ENCODE measurements around the gene BCAS3.

Gene BCAS3

DNA sequence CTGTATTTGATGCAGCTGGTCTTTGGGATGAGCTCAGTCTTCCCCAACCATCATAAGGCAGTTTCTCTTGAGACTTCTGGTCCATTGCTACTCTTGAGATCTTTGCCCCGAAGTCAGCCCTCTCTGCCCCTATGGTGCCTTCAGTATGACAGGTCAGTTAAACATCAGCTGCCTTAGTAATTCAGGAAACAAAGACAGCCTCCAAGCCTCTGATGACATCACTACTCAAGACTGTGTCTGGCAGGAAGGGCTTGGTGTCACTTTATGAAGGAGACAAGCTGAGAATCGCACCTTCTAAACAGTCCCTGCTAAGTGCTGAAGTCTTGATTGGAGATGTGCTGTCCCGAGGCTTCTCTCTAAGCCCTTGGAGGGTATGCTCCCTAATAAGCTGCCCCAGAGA, 617.1 kb downstream of the BCAS3 start:
- no peak for DNase-seq (ENCODE audit: low read depth)

DNA sequence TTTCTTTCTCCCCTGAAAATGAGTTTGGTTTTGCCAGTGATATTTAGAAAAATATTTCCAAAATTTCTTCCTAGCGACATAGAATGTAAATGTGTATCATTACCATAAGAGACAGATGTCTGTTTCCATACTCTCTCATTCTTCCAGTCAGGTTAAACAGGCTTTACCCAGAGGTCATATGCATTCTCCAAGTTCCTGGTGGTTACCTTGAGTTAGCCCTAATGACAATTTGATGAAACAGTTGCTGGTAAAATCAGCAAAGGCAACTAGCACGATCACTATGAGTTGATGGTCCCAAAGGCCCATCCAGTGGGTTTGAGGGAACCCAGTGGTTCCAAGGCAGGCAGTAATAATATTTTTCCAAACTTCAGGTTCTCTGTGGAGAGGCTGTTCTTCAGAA, 618.4 kb downstream of the BCAS3 start:
- DNase-seq (ENCODE audit: low read depth): no peak

- DNase-seq (ENCODE audit: low read depth): no peak
Observed at GRCh38 chr17:61299517-61300513, 622.2 kb downstream of the BCAS3 start.

DNA sequence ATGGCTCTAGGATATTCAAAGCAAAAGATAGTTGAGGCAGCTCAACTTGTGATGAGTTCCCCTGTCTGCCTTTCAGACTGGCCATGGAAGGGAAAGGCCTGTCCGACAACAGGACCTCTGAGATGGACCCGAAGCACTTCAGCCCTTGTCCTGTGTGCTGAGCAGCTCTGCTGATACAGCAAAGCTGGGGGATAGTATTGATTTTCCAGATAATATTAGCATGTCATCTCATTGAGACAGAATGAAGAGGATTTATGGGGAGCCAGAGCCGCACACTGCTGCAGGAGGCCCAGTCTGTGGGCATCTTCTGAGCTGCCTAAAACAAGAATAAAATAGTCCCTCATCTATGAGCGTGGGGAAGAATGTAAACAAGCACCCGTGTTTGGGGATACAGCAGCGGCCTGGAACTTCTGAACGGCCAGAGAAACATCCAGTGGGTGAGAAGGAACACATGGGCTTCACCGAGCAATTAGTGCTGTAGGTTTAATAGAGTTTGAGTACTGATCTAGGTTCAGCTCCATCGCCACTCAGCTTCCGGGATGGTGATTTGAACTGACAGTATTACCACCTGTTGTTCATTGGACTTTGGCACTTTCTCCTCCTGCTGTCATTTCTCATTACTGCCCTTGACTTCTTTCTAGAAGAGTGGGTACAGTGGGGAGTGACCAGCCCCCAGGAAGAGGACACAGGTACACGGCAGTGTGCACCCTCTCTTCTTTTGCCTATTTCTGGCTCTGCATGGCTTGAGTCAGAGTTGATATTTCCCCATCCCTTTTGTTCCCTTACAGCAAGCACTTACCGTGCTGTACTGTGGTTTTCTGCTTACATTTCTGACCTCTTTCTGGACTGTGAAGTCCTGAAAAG, 625.5 kb downstream of the BCAS3 start:
- no peak for DNase-seq (ENCODE audit: low read depth)

GRCh38 chr17:61303817-61304096, 626.1 kb downstream of the BCAS3 start:
- DNase-seq (ENCODE audit: low read depth): no peak

GRCh38 chr17:61305024-61305423, 627.4 kb downstream of the BCAS3 start:
- no peak for DNase-seq (ENCODE audit: low read depth)

GRCh38 chr17:61306003-61306402, 628.4 kb downstream of the BCAS3 start:
- no peak for DNase-seq (ENCODE audit: low read depth)

DNA sequence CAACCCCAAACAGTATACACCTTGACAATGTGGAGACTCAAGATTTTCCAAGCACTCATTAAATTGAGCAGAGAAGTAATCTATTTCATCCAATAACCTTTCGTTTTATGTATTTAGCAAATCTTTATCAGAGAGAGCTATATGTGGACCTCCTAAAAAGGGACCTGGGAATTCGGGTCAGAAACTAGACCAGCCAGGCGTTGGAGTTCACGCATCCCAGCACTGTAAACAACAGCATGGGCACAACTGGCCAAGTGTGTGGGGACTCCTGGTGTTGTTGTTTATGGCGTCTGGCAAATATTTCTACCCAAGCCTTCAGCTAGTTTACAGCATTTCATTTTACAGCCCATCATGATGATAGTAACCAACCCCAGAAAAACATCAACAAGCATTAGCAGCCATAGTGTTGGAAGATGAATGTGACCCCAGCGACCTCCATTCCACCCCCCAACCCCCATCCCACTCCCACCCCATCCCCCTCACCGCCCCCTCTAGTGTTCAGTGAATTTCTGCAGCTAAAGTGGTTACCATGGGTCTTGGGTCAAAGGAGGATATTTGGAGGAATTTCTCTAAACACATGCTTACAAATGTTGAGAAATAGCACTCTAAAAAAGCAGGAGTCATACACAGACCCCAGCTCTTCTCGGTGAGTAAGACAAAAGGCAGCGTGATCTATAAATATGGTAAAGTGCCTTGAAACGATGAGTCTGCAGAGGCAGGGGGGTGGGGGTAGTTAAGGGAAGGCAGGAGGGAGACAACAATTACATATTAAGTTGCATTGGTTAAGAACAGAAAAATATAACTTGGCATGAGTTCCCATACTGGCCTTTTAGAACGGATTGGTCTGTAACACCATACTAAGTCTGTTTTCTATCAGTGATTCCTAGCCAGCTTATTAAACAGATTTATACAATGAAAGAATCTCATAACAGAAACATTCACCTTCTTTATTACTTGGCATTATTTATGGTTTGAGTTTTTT, 630.5 kb downstream of the BCAS3 start:
- peak; percentile 96 for DNase-seq (ENCODE audit: low read depth)

- peak; percentile 69 for DNase-seq (ENCODE audit: low read depth)
Observed at GRCh38 chr17:61309362-61310256, 632.0 kb downstream of the BCAS3 start.

GRCh38 chr17:61310590-61310989, 632.9 kb downstream of the BCAS3 start:
- no peak for DNase-seq (ENCODE audit: low read depth)

DNA sequence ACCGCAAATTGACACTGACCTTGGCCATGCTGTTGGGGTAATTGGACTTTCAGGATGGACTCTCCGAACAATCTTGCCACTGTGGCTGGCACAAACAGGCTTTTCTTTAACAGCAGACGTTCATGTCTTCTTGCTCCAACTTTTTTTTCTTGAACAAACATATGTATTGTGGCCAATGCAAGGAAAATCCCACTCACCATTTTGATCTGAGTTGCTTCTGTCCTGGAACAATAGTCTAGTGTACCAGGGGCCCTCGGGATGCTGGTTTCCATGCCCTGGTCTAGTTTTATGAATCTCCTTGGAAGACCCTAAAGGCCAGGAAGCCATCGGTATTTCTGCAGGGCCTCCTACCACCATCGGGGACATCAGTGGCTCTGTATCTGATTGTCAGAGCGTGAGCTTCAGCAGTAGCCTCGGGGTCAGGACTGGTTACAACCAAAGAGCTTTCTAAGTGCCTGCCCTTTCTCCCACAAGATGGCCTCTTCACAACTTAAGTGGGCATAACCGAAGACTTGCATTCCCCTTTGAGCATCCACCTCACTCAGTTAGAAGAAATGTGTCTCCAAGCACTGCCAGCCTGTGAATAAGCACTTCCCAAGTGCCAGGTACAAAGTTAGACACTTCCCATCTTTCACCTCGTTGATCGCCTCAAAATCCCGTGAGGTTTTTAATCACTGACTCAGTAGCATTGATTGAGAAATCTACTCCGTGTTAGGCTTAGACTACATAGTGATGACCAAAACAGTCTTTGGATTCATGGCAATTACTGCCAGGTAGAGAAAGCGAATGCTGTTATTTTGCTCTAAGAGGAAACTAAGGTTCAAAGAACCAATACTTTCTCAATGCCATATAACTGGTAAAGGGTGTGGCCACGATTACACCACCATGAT, 635.0 kb downstream of the BCAS3 start:
- no peak for DNase-seq (ENCODE audit: low read depth)

DNA sequence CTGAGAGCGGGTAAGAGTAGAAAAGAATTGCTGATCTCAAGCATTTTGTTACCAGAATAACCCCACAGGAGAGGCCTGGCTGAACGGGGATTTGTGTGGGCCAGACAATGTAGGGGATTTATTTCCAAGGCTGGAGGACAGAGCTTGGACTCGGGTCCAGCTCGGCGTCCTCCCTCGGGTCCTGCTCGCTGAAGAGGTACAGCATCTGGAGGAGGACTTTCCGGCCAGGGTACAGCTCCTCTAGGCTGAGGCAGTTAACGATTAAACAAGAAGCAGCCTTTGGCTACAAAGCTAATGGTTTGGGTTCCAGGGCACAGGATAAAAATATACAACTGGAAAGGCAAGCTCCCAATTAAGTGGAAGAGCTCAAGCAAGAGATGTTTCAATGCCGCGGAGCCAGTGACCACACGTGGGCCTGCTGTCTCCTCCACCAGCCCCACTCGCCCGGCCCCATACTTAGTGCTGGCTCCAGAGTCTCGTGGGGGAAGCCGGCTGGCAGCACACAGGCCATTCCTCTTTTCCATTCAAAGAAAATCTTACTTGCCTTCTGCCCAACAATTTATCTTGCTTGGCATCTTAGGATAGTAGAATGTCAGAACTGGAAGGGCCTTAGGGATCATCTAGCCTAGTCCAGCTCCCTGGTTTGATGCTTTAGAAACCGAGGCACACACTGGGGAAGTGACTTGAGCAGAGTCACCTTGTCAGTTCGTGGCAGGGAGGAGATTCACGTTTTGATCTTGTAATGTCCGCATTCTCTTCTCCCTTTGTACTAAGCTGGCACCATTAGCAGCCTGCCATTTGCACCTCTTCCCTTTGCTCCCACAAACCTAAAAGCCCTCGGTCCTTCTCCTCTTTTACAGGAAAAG, 636.0 kb downstream of the BCAS3 start:
- no peak for DNase-seq (ENCODE audit: low read depth)

- peak; percentile 50 for DNase-seq (ENCODE audit: low read depth)
Observed at GRCh38 chr17:61314368-61315078, 636.9 kb downstream of the BCAS3 start.

DNA sequence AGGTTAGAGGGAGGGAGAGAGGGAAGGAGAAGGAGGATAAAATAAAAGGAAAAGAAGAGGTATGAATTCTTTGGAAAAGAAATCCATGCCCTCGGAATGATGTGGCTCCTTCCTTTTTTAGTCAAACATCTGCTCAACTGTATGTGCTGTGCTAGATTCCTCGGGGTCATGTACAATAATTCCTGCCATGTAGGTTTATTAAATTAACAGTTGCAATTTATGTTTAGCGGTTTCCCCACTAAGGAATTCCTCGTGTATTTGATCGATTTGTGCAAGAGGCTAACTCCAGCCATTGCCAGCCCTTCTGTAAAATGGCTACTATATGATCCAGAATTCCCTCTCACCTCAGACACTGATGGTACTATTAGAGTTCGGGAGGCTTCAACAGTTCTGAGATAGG, 639.0 kb downstream of the BCAS3 start:
- DNase-seq (ENCODE audit: low read depth): no peak

DNA sequence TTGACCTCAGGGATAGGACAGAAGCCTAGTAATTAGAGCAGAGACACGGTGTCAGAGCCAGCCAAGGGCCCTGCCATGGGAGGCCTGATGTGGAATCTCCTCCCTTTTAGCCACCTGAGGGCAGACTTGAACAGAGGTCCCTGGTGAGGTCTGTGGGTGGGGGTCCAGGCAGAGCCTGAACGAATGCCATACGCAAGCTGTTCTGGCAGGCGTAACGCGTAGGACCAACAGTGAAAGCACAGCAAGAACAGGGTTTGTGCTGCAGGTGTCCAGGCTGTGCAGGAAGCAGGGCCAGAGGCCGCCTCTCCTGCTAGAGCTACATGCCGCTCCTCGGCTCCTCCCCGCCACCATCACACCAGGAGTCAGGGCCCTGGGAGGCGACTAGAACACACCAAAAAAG, 640.1 kb downstream of the BCAS3 start:
- no peak for DNase-seq (ENCODE audit: low read depth)

GRCh38 chr17:61318684-61319098, 641.0 kb downstream of the BCAS3 start:
- DNase-seq (ENCODE audit: low read depth): no peak

DNA sequence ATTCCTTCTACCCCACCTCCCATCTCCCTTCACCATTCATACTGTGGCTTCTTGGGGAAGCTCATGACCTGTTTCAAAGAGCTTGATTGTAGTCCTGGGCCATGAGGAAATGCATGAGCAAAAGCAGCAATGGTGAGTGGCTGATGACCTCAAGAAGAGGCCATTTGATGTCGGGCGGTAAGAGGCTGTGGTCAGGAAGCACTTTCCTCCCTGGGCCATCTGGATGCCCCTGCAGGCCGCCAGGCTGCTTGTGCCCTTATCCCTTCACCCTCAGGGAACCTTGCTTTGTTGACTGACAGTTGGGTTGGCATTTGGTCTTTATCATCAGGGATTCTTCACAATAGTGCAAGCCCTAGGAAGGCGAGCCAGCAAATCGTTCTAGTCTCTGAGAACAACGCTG, 643.7 kb downstream of the BCAS3 start:
- DNase-seq (ENCODE audit: low read depth): no peak

GRCh38 chr17:61322325-61323002, 644.8 kb downstream of the BCAS3 start:
- DNase-seq (ENCODE audit: low read depth): no peak
